ENCODE data around the gene NLRP13.
"Not testable (repeated sequence)": the region's sequence is repeated elsewhere in the genome, so short reads cannot be mapped to it uniquely, and the experiment has no call there.

The NLRP13 gene, protein sequence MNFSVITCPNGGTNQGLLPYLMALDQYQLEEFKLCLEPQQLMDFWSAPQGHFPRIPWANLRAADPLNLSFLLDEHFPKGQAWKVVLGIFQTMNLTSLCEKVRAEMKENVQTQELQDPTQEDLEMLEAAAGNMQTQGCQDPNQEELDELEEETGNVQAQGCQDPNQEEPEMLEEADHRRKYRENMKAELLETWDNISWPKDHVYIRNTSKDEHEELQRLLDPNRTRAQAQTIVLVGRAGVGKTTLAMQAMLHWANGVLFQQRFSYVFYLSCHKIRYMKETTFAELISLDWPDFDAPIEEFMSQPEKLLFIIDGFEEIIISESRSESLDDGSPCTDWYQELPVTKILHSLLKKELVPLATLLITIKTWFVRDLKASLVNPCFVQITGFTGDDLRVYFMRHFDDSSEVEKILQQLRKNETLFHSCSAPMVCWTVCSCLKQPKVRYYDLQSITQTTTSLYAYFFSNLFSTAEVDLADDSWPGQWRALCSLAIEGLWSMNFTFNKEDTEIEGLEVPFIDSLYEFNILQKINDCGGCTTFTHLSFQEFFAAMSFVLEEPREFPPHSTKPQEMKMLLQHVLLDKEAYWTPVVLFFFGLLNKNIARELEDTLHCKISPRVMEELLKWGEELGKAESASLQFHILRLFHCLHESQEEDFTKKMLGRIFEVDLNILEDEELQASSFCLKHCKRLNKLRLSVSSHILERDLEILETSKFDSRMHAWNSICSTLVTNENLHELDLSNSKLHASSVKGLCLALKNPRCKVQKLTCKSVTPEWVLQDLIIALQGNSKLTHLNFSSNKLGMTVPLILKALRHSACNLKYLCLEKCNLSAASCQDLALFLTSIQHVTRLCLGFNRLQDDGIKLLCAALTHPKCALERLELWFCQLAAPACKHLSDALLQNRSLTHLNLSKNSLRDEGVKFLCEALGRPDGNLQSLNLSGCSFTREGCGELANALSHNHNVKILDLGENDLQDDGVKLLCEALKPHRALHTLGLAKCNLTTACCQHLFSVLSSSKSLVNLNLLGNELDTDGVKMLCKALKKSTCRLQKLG

DNA sequence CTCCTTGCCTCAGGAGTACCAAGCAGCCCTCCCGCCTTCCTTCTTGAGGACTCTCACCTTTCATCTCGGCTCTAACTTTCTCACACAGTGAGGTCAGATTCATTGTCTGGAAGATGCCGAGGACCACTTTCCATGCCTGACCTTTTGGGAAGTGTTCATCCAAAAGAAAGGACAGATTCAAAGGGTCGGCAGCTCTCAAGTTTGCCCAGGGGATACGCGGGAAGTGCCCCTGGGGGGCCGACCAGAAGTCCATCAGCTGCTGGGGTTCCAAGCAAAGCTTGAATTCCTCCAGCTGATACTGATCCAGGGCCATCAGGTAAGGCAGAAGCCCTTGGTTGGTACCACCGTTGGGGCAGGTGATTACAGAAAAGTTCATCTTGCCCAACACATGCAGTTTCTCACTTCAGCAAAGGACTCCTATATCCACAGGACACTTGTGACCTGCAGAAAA, at the start of gene NLRP13:
TSS of gene NLRP13 (minus strand) at position 401 of the 451 bp plus-strand sequence. CDS start at position 376, 25 bp downstream.
- no peak for DNase-seq

DNA sequence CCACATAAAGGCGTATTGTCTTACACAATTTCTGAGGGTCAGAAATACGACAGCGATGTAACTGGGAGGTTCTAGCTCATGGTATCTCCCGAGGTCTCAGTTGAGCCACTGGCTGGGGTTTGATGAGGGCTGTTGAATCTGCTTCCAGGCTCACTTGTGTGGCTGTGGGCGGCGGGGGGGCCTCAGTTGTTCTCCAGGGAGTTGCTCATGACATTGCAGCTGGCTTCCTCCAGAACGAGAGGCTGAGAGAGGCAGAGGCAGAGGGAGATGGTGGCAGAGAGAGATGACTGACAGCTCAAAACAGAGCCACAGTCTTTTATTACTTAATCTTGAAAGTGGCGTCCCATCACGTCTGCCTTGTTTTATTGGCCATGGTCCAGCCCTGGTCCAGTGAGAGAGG, 48.3 kb upstream of the NLRP13 start:
- no peak for DNase-seq

DNA sequence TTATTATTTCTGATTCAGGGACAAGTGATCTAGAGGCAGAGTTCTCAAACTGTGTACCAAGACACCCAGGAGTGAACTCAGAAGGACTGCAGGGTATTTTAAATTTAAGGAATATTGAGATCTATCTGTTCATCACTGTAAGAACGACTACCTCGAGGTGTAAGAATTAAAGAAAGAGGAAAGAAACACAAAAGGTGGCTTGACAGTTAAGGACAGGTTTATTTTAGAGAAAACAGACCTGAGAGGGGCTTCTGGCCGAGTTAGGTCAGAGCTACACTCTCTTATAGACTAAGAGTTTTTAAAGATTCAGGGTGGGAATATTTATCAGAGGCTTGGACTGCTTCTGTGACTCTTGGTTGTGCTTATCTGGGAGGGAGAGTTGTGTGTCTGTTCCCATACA, 41.8 kb upstream of the NLRP13 start:
- no peak for DNase-seq

DNA sequence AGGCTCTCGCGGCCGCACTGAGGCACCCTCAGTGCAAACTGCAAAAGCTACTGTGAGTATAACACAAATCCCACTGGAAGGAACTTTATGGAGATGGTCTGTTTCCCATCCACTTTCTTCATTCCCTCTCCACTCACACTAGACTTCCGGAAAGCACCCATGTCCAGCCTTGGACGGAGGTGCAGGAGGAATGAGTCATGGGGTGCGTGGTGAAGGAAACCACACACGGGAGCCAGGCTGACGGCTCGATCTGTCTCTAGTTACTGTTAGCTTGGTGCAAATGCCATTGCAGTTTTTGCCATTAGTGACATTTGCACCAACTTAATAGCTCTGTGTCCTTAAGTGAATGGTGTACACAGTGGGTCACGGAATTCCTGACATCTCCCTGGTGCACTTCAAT, 30.1 kb upstream of the NLRP13 start:
- no peak for DNase-seq

DNA sequence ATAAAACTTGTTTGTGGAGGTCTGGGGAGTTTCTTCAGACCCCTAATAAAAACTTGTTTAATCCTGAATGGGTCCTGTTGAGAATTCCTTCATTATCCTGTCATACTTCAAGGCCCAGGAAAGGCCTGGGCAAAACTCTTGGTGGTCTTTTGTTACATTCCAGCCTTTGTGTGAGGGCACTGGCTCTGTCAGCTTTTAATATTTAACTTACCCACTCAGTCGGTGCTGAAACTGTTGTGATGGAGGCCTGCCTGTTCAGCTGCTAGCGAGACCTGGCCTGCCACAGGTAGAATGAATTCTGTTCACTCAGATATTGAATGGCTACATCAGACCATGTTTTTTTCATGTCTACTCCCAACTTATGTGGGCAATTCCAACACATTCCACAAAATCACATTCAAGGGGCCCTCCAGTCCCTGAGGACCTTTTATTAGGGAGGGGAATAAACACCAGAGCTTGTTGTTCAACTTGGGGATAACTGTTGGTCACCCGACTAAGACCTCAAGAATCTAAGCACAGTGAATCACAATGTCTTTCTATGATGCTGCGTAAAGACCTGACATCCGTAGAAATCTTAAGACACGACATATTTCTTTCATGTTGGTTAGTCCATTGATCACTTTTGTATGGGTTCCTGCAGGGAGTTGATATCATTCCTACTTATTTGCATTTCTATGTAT, 28.0 kb upstream of the NLRP13 start:
- no peak for DNase-seq

DNA sequence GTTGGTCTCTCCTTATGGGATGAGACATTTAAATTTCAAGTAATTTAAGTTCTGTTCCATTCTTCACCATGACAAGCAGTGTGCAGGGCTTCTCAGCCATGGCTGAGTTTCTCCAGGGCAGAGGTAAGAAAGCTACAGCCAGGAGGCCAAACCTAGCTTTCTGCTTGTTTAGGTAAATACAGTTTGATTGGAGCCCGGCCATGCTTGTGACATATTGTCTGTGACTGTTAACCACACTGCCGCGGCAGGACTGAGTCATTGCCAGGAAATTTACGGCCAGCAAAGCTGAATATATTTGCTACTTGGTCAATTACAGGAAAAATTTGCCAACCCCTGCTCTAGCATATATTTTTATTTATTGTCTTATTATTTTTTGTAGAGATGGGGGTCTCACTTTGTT, 26.2 kb upstream of the NLRP13 start:
- DNase-seq, result no peak

DNA sequence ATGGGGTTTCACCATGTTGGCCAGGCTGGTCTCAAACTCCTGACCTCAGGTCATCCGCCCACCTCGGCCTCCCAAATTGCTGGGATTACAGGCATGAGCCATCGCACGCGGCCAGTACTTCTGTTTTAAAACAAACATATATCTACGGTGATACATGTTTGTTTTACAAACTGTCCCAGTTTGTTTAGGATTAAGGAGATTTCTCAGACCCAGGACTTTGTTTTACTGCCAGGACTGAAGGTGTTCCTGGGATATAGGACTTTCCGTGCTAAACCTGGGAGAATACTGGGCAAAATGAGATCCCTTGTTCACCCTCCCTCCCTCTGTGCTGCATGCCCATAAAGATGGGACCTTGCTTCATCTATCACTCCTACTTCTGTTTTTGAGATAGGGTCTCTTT, 24.3 kb upstream of the NLRP13 start:
- DNase-seq, result no peak

DNA sequence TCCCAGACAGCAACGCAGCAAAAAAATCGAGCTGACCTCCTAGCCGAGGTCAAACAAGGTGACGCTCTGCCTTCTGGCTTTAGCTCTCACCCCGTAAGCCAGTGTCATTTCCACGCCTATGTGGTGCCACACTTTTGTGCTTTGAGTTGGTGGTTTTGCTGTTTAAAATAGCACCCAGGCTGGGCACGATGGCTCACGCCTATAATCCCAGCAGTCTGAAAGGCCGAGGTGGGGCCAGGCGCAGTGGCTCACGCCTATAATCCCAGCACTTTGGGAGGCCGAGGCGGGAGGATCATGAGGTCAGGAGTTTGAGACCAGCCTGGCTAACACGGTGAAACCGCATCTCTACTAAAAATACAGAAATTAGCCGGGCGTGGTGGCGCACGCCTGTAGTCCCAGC, 18.4 kb upstream of the NLRP13 start:
- DNase-seq, result not testable (repeated sequence)

DNA sequence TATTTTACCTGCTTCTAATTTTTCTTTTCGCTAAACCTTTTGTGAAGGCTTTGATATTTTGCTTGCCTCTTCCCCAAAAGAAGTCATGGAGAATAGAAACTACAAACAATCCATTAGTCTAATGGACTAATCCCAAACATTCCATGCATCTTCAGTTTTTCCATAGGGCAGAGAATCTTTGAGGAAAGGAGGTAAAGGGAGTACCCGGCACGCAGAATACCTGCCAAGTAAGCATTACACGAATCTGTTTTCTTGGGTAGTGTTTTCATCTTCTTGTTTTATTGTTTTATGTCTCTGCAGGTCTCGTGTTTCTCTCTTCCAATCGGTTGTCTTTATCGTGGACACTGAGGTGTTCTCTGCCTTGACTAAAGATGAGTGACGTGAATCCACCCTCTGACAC, 15.4 kb upstream of the NLRP13 start, which contains the start of gene NLRP8:
TSS of gene NLRP8 (plus strand) at position 301 of the 400 bp plus-strand sequence.
- DNase-seq, result no peak

DNA sequence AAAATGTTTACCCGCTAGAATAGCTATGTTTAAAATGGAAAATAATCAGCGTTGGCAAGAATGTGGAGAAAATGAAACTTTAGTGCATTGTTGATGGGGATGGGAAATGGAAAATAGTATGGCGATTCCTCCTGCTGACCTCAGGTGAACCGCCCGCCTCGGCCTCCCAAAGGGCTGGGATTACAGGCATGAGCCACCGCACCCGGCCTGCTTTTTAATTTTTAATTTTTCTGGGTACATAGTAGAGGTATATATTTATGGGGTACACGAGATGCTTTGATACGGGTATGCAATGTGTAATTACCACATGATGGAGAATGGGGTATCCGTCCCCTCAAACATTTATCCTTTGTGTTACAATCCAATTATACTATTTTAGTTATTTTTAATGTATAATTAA, 8.2 kb upstream of the NLRP13 start:
- no peak for DNase-seq

DNA sequence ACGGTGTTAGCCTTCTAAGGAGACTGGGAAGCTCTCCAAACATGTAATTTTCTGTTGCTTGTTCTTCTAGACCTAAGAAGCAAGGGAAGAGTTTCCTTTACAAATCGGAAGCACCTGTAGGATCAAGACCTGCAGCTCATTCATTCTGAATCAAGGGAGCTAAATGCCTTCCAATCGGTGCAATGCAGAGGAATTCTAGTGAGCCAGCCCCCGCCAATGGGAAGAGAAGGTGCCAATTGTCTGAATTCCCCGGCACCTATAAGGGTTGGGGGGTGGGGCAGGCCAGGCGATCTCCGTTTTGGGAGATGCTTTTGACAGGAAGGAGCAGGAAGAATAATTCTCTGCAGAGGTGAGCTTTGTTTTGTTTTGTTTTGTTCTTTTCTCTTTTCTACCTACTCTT, 7.1 kb upstream of the NLRP13 start:
- no peak for DNase-seq

DNA sequence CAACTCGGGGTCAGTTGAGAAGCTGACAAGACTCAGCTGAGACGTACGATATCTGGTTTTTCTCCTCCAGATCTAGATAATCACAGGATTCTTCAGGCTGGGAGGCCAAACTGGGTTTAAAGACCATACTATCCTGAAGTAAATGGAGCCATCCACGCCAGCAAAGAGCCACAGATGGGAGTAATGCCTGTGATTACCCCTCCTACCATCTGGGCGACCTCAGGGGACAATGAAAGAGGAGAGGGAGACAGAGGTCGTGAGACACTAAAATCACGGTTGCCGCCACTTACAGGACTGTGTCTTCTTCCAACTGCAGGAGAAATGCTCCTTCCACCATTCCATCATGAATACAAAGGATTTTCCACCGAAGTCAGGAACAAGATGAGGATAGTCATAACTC, 3.1 kb upstream of the NLRP13 start:
- DNase-seq, result no peak

DNA sequence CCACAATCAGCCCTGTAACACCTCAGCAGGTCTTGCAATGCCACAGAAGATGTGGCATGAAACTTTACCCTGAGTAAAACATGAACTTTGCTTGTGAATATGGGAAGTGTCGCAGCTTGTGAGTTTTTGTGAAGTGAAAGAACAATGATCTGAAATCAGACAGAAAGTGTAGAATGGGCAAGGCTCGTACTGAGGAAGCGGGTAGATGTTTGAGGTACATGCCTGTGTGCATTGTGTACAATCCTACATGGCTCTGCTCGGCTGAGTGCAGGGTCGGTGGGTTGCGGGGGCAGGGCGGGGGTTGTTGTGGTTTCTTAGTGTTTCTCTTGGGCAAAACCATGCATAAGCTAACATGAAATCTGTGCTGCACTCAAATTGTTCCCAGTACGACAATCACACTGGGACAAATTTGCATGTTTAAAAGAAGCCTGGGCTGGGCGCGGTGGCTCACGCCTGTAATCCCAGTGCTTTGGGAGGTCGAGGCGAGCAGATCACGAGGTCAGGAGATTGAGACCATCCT, 1.1 kb downstream of the NLRP13 start:
- DNase-seq, result no peak

DNA sequence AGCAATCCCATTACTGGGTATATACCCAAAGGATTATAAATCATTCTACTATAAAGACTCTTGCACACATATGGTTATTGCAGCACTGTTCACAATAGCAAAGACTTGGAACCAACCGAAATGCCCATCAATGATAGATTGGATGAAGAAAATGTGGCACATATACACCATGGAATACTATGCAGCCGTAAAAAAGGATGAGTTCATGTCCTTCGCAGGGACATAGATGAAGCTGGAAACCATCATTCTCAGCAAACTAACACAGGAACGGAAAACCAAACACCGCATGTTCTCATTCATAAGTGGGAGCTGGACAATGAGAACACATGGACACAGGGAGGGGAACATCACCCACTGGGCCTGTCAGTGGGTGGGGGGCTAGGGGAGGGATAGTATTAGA, 2.9 kb downstream of the NLRP13 start:
- DNase-seq, result not testable (repeated sequence)

DNA sequence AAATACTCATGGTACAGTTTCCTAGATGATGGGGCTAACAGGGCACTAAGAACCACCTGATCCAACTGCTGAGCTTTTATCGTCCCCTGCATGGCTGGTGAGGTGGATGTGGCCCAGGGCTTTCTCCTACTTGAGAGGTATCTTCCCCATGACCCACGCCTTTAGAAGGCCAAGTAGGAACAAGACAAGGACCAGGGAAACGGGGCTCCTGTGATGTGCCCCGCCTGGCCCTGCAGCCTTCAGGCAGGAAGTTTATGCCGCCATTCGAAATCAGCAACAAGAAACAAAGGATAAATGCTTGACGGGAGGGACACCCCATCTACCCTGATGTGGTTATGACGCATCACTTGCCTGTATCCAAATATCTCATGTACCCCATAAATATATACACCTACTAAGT, 4.1 kb downstream of the NLRP13 start:
- no peak for DNase-seq

DNA sequence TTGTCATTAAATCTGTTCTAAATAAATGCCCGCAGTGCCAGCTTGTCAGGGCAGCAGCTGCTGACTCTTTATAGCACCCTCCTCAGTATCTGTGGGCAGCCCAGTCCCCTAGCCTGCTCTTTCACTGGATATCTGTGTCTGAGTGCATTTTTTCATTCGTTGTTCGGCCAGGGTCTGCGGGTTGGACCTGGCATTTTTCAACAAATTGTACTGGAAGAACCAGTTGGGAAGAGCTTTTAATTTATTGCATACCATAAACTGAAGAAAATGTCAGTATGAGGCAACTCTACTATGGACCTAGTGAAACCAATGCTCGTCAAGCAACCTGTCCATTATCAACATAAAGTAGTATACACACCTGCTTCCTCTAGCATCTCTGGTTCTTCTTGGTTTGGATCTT, 8.6 kb downstream of the NLRP13 start:
- no peak for DNase-seq

DNA sequence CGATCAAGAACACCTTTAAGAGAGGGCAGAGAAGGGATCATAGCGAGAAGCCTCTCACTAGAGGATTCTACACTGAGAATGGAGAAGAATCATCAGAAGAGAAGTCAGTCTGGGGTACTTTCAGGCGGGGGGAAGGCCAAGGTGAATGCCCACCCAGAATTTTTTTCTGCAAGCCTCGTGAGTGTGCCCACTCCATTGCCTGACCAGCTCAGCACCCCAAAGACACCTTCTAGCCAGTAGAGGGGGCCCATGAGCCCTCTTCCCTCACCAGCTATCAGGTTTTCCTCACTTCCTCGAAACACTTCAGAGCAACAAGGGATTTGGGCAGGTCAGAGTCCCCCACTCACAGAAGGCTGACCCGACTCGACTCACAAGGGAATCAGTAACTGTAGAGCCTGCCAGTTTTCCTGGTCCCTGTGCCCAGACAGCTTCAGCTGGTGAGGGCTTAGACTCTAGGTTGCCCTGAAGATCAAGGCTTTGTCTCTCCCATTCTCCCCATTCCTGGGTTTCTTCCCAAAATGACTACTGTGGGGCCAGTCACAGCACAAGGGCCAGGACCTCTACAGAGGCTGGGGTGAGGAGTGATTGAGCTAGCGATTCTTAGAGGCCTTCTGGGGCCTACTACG, 18.4 kb downstream of the NLRP13 start:
- no peak for DNase-seq

DNA sequence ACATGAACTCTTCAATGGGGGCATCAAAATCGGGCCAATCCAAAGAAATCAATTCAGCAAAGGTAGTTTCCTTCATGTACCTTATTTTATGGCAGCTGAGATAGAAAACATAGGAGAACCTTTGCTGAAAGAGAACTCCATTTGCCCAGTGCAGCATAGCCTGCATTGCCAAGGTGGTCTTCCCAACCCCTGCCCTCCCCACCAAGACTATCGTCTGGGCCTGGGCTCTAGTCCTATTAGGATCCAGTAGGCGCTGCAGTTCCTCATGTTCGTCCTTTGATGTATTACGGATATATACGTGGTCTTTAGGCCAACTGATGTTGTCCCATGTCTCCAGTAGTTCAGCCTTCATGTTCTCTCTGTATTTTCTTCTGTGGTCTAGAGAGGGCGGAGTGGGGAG, 19.2 kb downstream of the NLRP13 start:
- DNase-seq, result no peak

DNA sequence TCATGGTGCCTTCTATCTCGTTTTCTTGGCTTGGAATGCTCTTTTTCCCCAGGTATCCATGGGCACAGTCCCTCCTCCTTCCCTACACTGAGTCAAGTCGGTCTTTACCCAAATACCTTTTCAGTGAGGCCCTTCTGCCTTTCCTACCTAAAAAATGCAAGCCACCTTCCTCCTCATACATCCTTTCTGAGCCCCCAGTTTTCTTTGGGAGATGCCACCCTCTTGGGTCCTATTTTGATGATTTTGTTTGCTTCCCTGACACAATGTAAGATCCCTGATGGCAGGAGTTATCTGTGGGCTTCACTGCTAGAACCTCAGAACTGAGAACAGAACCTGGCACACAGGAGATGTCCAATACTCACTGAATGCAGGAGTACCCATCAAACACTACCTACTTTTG, 22.3 kb downstream of the NLRP13 start:
- no peak for DNase-seq

DNA sequence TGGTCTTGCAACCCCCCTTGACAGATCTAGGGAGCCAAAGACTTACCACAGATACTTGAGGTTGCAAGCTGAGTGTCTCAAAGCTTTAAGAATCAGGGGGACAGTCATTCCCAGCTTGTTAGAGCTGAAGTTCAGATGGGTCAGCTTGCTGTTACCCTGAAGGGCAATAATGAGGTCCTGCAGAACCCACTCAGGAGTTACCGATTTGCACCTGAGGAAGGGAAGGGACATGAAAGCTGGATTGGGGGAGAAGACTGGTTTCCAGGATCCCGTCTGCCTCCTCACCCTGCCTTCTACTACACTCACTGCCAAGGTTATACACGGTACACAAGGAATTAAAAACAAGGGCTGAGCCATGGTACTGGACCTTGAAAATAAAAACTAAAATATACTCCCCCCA, 24.4 kb downstream of the NLRP13 start:
- DNase-seq, result no peak

DNA sequence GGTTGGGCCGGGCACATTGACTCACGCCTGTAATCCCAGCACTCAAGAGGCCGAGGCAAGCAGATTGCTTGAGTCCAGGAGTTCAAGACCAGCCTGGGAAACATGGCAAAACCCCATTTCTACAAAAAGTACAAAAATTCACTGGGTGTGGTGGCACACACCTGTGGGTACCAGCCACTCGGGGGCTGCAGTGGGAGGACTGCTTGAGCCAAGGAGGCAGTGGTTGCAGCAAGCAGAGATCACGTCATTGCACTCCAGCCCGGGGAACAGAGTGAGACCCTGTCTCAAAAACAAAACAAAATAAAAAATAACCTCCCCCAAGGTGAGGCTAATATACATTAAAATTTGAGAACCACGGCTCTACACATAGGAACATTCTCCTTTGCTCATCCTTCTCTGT, 24.9 kb downstream of the NLRP13 start:
- DNase-seq, result no peak

DNA sequence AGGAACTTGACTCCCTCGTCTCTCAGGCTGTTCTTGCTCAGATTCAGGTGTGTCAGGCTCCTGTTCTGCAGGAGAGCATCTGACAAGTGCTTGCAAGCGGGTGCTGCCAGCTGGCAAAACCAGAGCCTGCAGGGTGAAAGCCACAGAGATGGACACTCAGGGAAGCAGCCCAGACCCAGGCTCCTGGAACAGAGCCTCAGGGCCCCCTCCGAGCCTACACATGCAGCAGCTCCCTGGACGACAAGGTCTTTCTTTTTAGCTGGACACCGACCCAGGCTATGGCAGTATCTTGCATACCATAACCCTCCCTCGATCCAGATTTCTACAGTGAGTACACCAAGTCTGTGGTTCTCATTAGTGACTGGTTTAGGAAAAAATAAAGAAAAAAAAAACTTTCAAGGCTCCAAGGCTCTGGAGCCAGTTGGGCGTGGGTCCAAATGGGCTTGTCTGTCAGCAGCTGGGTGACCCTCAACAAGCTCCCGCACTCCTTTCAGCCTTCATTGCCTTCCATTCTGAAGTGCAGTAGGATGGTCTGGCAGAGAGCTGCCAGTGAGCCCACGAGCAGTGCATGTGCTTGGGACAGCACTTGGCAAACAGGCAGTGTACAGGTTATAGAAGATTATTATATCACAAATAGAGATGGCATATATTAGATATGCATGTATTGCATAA, 29.9 kb downstream of the NLRP13 start:
- no peak for DNase-seq

Data from activated CD4-positive, alpha-beta T cell treated with anti-CD3 and anti-CD28 coated beads, Interleukin-10, Interleukin-2, amounts not matched to agents 100 ng/mL and 50 ng/mL, durations not matched to agents 16 hours and 8 hours (primary cell).